Sigmoid colon (tissue), 7 donors: ENCODE measurements around the gene SVOPL. TPM values are rescaled to one million over a fixed set of nuclear protein-coding genes. Genes with fewer than 3 reads are reported as not detected.

Experiments used
- DNase-seq: peaks from one replicate; pipeline ENCODE4 v3.0.0-alpha.2; 2019
- H3K27ac ChIP-seq, 4 donors: fragments of 200-600 bp; sonication (generic); one replicate each; pipeline ENCODE4 v1.5.1; 2016 to 2019; ENCODE audit warnings: mild to moderate bottlenecking in 1 of 4
- H3K27me3 ChIP-seq, 3 donors: fragments of 200-600 bp; sonication (generic); one replicate each; pipeline ENCODE4 v1.5.1; 2019; ENCODE audit warnings: mild to moderate bottlenecking in 1 of 3
- H3K36me3 ChIP-seq, 4 donors: fragments of 200-600 bp; sonication (generic); one replicate each; pipeline ENCODE4 v1.5.1; 2016 to 2019
- H3K4me1 ChIP-seq, 4 donors: fragments of 200-600 bp; sonication (generic); one replicate each; pipeline ENCODE4 v1.5.1; 2017 to 2019
- H3K4me3 ChIP-seq, 4 donors: fragments of 200-600 bp; sonication (generic); one replicate each; pipeline ENCODE4 v1.5.1; 2017 to 2019; ENCODE audit warnings: mild to moderate bottlenecking in 2 of 4, moderate library complexity in 1 of 4
- H3K9me3 ChIP-seq, 4 donors: fragments of 200-600 bp in 3 of 4; sonication (generic) in 3 of 4; one replicate each; pipeline versions ENCODE4 v1.5.1 to v1.6.1; 2013 to 2019
- CTCF ChIP-seq, 4 experiments: fragments of 450-650 bp in 3 of 4; fragments of 200-600 bp in 1 of 4; IDR thresholded peaks; one replicate each; pipeline ENCODE4 v1.5.1; 2016 to 2019; ENCODE audit warnings: antibody characterized with exemption in 4 of 4, mild to moderate bottlenecking in 3 of 4, moderate library complexity in 2 of 4
- EP300 ChIP-seq, 4 donors: sonication (generic); formaldehyde crosslinking; IDR thresholded peaks; one replicate each; pipeline ENCODE4 v1.6.1; 2017; ENCODE audit warnings: antibody characterized with exemption in 4 of 4
- POLR2A ChIP-seq, 2 donors: fragments of 450-650 bp; IDR thresholded peaks; one replicate each; pipeline ENCODE4 v1.6.1; 2016; ENCODE audit warnings: antibody characterized with exemption in 2 of 2, mild to moderate bottlenecking in 2 of 2, moderate library complexity in 2 of 2
- POLR2AphosphoS5 ChIP-seq, 4 donors: sonication (generic); formaldehyde crosslinking; IDR thresholded peaks; one replicate each; pipeline ENCODE4 v1.6.1; 2017; ENCODE audit warnings: antibody characterized with exemption in 4 of 4
- WGBS, 2 donors: extraction: QIAGEN DNeasy Blood & Tissue Kit; methylation state at CpG; one replicate each; pipeline ENCODE4 v1.1.7; 2013; 5-methylcytosine and 5-hydroxymethylcytosine counted together
- intact Hi-C: fragments of 100-400 bp; cut with DNase I; formaldehyde crosslinking; loops from one replicate; pipeline ENCODE4 v1.15.1; 2023
- polyA plus RNA-seq, 3 donors: library from polyadenylated mRNA; stranded (reverse); fragments of 200-250 nt; gene quantifications; one replicate each; pipeline ENCODE4 v1.2.3, GENCODE V29; 2013
- total RNA-seq, 4 donors: library from RNA; depleted of rRNA; stranded (reverse); fragments of >200 nt; gene quantifications; one replicate each; pipeline ENCODE4 v1.1.0, GENCODE V29; 2016
- donor health status: healthy with polysubstance abuse.
- donor health status: Bipolar disorder and iron deficiency.
- donor health status: healthy.

Gene SVOPL
- total and polyA plus RNA-seq, 7 donors: 1.8 to 2.3 TPM; not detected in 5

GRCh38 chr7:138632826-138633602 lies 68.1 kb downstream of the SVOPL start:
- 48 to 59% methylated on average over 12 of the region's 12 CpGs for WGBS, 2 donors
- no peaks in the 10 kb centered on the region for H3K36me3 ChIP-seq
- no peaks in the 10 kb centered on the region for H3K9me3 ChIP-seq
- intact Hi-C loops: no loop called here
- DNase-seq: no peak
- H3K4me3 ChIP-seq: no peak overlapping the region
- H3K4me1 ChIP-seq: no peaks in the 10 kb centered on the region
- H3K27ac ChIP-seq: no peak overlapping the region
- TF ChIP-seq CTCF (IDR thresholded peaks at IDR 0.05) (no peak), EP300 (IDR thresholded peaks at IDR 0.05) (no peak), POLR2A (IDR thresholded peaks at IDR 0.05) (no peak), POLR2AphosphoS5 (IDR thresholded peaks at IDR 0.05) (no peak)
- H3K27me3 ChIP-seq: no peaks in the 10 kb centered on the region

- TF ChIP-seq CTCF (IDR thresholded peaks at IDR 0.05) (no peak), POLR2A (IDR thresholded peaks at IDR 0.05) (no peak), POLR2AphosphoS5 (IDR thresholded peaks at IDR 0.05) (no peak), EP300 (IDR thresholded peaks at IDR 0.05) (no peak)
- intact Hi-C loops: no loop called here
- Histone ChIP-seq H3K27ac (no peak overlapping the region), H3K9me3 (no peaks in the 10 kb centered on the region), H3K27me3 (no peaks in the 10 kb centered on the region), H3K36me3 (no peaks in the 10 kb centered on the region), H3K4me1 (no peaks in the 10 kb centered on the region), H3K4me3 (no peak overlapping the region)
- DNase-seq: no peak
- 75 to 89% methylated on average over 1 to 2 of the region's 2 CpGs for WGBS, 2 donors
Measured at GRCh38 chr7:138632384-138632783, 68.8 kb downstream of the SVOPL start.

GRCh38 chr7:138630059-138630610 lies 71.0 kb downstream of the SVOPL start:
- no peak for DNase-seq
- H3K4me1 ChIP-seq: no peaks in the 10 kb centered on the region
- H3K36me3 ChIP-seq: no peaks in the 10 kb centered on the region
- H3K27ac ChIP-seq: no peak overlapping the region
- intact Hi-C loops: no loop called here
- TF ChIP-seq POLR2AphosphoS5 (IDR thresholded peaks at IDR 0.05): no peak
- no peak for TF ChIP-seq EP300 (IDR thresholded peaks at IDR 0.05)
- TF ChIP-seq POLR2A (IDR thresholded peaks at IDR 0.05): no peak
- no peak for TF ChIP-seq CTCF (IDR thresholded peaks at IDR 0.05)
- no peak overlapping the region for H3K4me3 ChIP-seq
- WGBS, 2 donors: 89 to 95% methylated on average over 8 of the region's 8 CpGs
- no peaks in the 10 kb centered on the region for H3K9me3 ChIP-seq
- no peaks in the 10 kb centered on the region for H3K27me3 ChIP-seq

- H3K4me3 ChIP-seq: no peak overlapping the region
- no peak overlapping the region for H3K27ac ChIP-seq
- H3K4me1 ChIP-seq: no peaks in the 10 kb centered on the region
- H3K36me3 ChIP-seq: no peaks in the 10 kb centered on the region
- TF ChIP-seq POLR2AphosphoS5 (IDR thresholded peaks at IDR 0.05) (no peak), POLR2A (IDR thresholded peaks at IDR 0.05) (no peak), CTCF (IDR thresholded peaks at IDR 0.05) (no peak)
- 89% methylated on average over 6 of the region's 6 CpGs for WGBS, 2 donors
- intact Hi-C loops: no loop called here
- no peaks in the 10 kb centered on the region for H3K9me3 ChIP-seq
- DNase-seq: no peak
- H3K27me3 ChIP-seq: no peaks in the 10 kb centered on the region
Measured at GRCh38 chr7:138627361-138627760, 73.8 kb downstream of the SVOPL start.
